VCaP (cell line): ENCODE measurements around the gene BPIFB2.

ENCODE experiments used
- H3K27ac ChIP-seq: fragments of 450-650 bp; 2 replicates; pipeline ENCODE4 v1.5.1; 2017
- CTCF ChIP-seq: fragments of 450-650 bp; conservative IDR thresholded peaks from 2 replicates; pipeline ENCODE4 v1.5.1; 2017; ENCODE audit warnings: mild to moderate bottlenecking, moderate library complexity

The BPIFB2 gene

GRCh38 chr20:32990426-32990825 is 17.1 kb upstream of the BPIFB2 start:
- no peak overlapping the region for H3K27ac ChIP-seq
- TF ChIP-seq CTCF: no peak

DNA sequence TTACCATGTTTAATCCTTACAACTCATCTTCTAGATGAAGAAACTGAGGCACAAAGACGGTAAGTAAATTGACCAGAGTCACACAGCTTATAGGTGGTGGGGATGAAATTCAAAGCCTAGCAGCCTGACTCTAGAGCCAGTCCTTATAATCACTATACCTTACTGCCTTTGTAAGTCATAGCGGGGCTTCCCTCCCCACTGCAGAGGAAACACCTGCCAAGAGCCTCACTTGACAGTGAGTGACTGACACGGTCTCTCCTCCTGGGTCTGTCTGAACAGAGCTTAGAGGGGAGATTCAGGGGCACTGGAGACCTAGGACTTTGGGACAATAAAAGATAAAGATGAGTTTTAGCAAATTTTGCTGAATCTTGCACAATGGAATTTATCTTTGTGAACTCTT is 16.1 kb upstream of the BPIFB2 start:
- TF ChIP-seq CTCF: no peak
- no peak overlapping the region for H3K27ac ChIP-seq

- H3K27ac ChIP-seq: no peak overlapping the region
- peak; percentile 37; the same call in 1 of the 2 replicates for TF ChIP-seq CTCF
Measured at GRCh38 chr20:32991792-32992641, 15.5 kb upstream of the BPIFB2 start.

- TF ChIP-seq CTCF: no peak
- H3K27ac ChIP-seq: no peak overlapping the region
Measured at GRCh38 chr20:32993496-32994050, 13.9 kb upstream of the BPIFB2 start.

DNA sequence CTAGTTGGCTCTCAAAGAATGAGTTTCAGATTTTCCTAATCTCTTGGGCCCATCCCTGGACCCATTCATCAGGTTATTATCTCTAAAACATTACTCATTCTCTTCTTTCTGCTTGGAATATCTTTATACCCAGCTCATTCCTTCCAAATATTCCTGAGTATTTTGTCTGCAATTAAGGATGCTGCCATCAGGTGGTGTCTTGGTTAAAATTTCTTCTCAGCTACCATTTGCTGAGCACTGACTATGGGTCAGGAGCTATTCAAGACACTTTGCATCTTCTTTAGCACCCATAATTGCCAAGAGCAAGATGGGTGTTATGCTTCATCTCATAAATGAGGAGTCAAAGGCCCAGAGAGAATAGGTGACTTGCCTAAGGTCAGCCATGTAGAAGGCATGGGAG is 11.7 kb upstream of the BPIFB2 start:
- no peak overlapping the region for H3K27ac ChIP-seq
- no peak; the same call in 1 of the 2 replicates for TF ChIP-seq CTCF

GRCh38 chr20:32997431-32997830 is 10.1 kb upstream of the BPIFB2 start:
- H3K27ac ChIP-seq: no peak overlapping the region
- TF ChIP-seq CTCF: no peak

DNA sequence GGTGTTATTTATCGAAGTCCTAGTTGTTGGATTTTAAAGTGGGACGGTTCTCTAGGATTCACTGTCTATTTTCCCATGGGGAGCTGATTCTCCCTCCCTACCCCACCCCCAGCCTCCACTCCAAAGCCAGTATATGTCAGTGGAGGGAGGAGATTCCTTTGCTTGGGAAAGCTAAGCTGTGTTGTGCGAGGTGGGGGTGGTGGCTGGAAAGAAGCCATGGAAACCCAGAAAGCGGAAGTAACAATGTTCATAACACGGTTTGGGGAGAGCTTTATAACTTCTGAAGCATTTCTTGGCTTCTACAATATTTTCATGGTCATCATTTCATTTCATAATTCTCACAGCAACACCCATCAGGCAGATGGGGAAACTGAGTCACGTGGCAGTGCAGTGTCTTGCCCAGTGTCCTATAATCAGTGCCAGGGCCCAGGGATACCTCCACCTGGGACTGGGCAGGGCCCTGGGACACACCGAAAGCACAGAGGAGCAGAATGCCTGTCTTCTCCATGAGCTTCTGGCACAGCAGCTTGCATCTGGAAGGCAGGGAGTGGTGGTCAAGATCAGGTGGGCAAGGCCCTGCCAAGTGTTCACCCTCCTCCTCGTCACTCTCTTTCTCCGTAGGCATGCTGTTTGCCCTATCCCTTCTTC is 7.8 kb upstream of the BPIFB2 start:
- no peak for TF ChIP-seq CTCF

More for the DNA sequence above, 7.8 kb upstream of the BPIFB2 start:
- no peak overlapping the region for H3K27ac ChIP-seq
